ENCODE data around the gene ALG6. TPM values are rescaled to one million over a fixed set of nuclear protein-coding genes. Genes with fewer than 3 reads are reported as not detected.

ALG6 gene
- total and polyA plus RNA-seq, 2 of the 13 experiments (the other 11 are each of a cell fraction or from before 2014, with no cell fraction given), result 6.8 to 8.1 TPM

GRCh38 chr1:63328122-63328521 is 39.3 kb upstream of the ALG6 start:
- Histone ChIP-seq H3K9me3 (ENCODE audit: low read length) (no peaks in the 10 kb centered on the region), H3K79me2 (ENCODE audit: insufficient read depth, low read length) (no peaks in the 10 kb centered on the region), H2AFZ (ENCODE audit: low read length) (no peak overlapping the region), H3K4me3 (replicated peaks in 1 of 3; ENCODE audit: insufficient read depth in 1 of 3, low read depth in 2 of 3, low read length in 3 of 3) (no peak overlapping the region), H3K4me2 (ENCODE audit: low read depth, low read length) (no peak overlapping the region), H3K9ac (ENCODE audit: insufficient read depth, low read depth, low read length) (no peak overlapping the region), H3K36me3 (replicated peaks in 1 of 2; ENCODE audit: control insufficient read depth in 1 of 2, insufficient read depth in 2 of 2, low read length in 2 of 2) (no peaks in the 10 kb centered on the region), H4K20me1 (ENCODE audit: insufficient read depth, low read length) (no peaks in the 10 kb centered on the region), H3K4me1 (ENCODE audit: insufficient read depth, low read length) (peaks cover 22% of the 10 kb centered on the region), H3K27me3 (ENCODE audit: control insufficient read depth in 1 of 2, insufficient read depth in 2 of 2, low read length in 2 of 2) (peaks cover 6 to 62% of the 10 kb centered on the region in 2 experiments), H3K27ac (ENCODE audit: extremely low read length, insufficient read depth, low read length) (no peak overlapping the region)
- no peak for ATAC-seq
- no peak for DNase-seq (ENCODE audit: low spot score)
- in situ Hi-C loops (cut with HindIII; ENCODE audit: extremely low pct_ligation_motif_present, low pct_unique_long_range_greater_than_20kb), result loop anchor here (5.0 kb wide), 1 partner anchor 204 kb away; no protein-coding TSS in a partner anchor
- ChIA-PET POLR2A (no interaction called here), CTCF (ENCODE audit: low intra/inter-chr PET ratio, low total read pairs) (no interaction called here)
- no TSS peak for BruUV-seq (replicated peaks)
- WGBS (ENCODE audit: low lambda C conversion rate), result 37% methylated on average over 8 of the region's 8 CpGs
- no peak for FAIRE-seq
- intact Hi-C loops (cut with micrococcal nuclease; ENCODE audit: unreplicated experiment), result no loop called here
- no peak for TF ChIP-seq ZNF609 (CRISPR knock-in tag; IDR thresholded peaks at IDR 0.05; ENCODE audit: borderline replicate concordance)
- TF ChIP-seq ZNF784 (CRISPR knock-in tag; IDR thresholded peaks at IDR 0.05; ENCODE audit: borderline replicate concordance), result no peak
- TF ChIP-seq IRF9 (CRISPR knock-in tag; IDR thresholded peaks at IDR 0.05; ENCODE audit: borderline replicate concordance), result no peak
- TF ChIP-seq MZF1 (CRISPR knock-in tag; IDR thresholded peaks at IDR 0.05; ENCODE audit: borderline replicate concordance), result no peak
- no peak for TF ChIP-seq ZXDC (CRISPR knock-in tag; IDR thresholded peaks at IDR 0.05)
- no peak for TF ChIP-seq KDM5B (CRISPR knock-in tag; IDR thresholded peaks at IDR 0.05; ENCODE audit: borderline replicate concordance)
- TF ChIP-seq ZNF687 (CRISPR knock-in tag; IDR thresholded peaks at IDR 0.05), result no peak
- TF ChIP-seq SSRP1 (CRISPR knock-in tag; IDR thresholded peaks at IDR 0.05), result no peak
- no peak for TF ChIP-seq SP2 (CRISPR knock-in tag; IDR thresholded peaks at IDR 0.05)
- TF ChIP-seq ZNF17 (CRISPR knock-in tag; IDR thresholded peaks at IDR 0.05), result no peak
